SK-MEL-5 (cell line): ENCODE data around the gene AP3S2. TPM values are rescaled to one million over a fixed set of nuclear protein-coding genes. Genes with fewer than 3 reads are reported as not detected.
"Not testable (repeated sequence)": the region's sequence is repeated elsewhere in the genome, so short reads cannot be mapped to it uniquely, and the experiment has no call there.

Experiments used
- DNase-seq: peaks from one replicate; pipeline ENCODE4 v3.0.0-alpha.2; 2016; ENCODE audit warnings: low read depth, low spot score
- in situ Hi-C: cut with HindIII; loops from 2 replicates; pipeline ENCODE4 v1.10.0; 2016; ENCODE audit warnings: low sequenced_read_pairs, high pct_unique_total_duplicates, low pct_unique_long_range_greater_than_20kb
- total RNA-seq: library from RNA; depleted of rRNA; stranded (reverse); fragments of >200 nt; shearing (Covaris generic); gene quantifications from 2 replicates; pipeline ENCODE4 v1.2.3, GENCODE V29; 2014

The AP3S2 gene
- total RNA-seq, 1 experiment from 2014 or later, result 35.1 TPM

GRCh38 chr15:89799918-89800498 lies 93.8 kb downstream of the AP3S2 start:
- in situ Hi-C loops, result no loop called here
- DNase-seq, result no peak

GRCh38 chr15:89799011-89799911 lies 94.5 kb downstream of the AP3S2 start:
- in situ Hi-C loops, result no loop called here
- no peak for DNase-seq

- DNase-seq, result no peak
- in situ Hi-C loops, result no loop called here
These were observed 96.1 kb downstream of the AP3S2 start for GRCh38 chr15:89797678-89798201.

- in situ Hi-C loops, result no loop called here
These were observed 97.8 kb downstream of the AP3S2 start for GRCh38 chr15:89795996-89796395.

GRCh38 chr15:89794627-89795241 lies 99.1 kb downstream of the AP3S2 start:
- DNase-seq, result no peak
- in situ Hi-C loops, result no loop called here

More at GRCh38 chr15:89795996-89796395, 97.8 kb downstream of the AP3S2 start:
- DNase-seq, result no peak

GRCh38 chr15:89792106-89792805 lies 101.5 kb downstream of the AP3S2 start:
- in situ Hi-C loops, result no loop called here

GRCh38 chr15:89790661-89791060 lies 103.1 kb downstream of the AP3S2 start:
- no peak for DNase-seq
- in situ Hi-C loops, result no loop called here

More at GRCh38 chr15:89792106-89792805, 101.5 kb downstream of the AP3S2 start:
- no peak for DNase-seq

GRCh38 chr15:89790206-89790605 lies 103.6 kb downstream of the AP3S2 start:
- no peak for DNase-seq
- in situ Hi-C loops, result no loop called here

- in situ Hi-C loops, DNase-seq: not testable (repeated sequence)
These were observed 105.2 kb downstream of the AP3S2 start for GRCh38 chr15:89788585-89788984.

GRCh38 chr15:89787944-89788343 lies 105.8 kb downstream of the AP3S2 start:
- DNase-seq, result no peak
- in situ Hi-C loops, result no loop called here

- no peak for DNase-seq
- in situ Hi-C loops, result no loop called here
These were observed 108.0 kb downstream of the AP3S2 start for GRCh38 chr15:89785774-89786140.

- no peak for DNase-seq
- in situ Hi-C loops, result no loop called here
These were observed 108.6 kb downstream of the AP3S2 start for GRCh38 chr15:89785064-89785773.

GRCh38 chr15:89784686-89784960 lies 109.2 kb downstream of the AP3S2 start:
- DNase-seq, result no peak
- in situ Hi-C loops, result no loop called here

GRCh38 chr15:89783861-89784685 lies 109.7 kb downstream of the AP3S2 start:
- no peak for DNase-seq
- in situ Hi-C loops, result no loop called here

- in situ Hi-C loops, result no loop called here
- DNase-seq, result no peak
These were observed 110.5 kb downstream of the AP3S2 start for GRCh38 chr15:89783111-89783860.

- DNase-seq, in situ Hi-C loops: not testable (repeated sequence)
These were observed 111.2 kb downstream of the AP3S2 start for GRCh38 chr15:89782619-89782950.
